SK-N-SH (cell line): ENCODE results near the gene SSUH2. TPM values are rescaled to one million over a fixed set of nuclear protein-coding genes. Genes with fewer than 3 reads are reported as not detected.

Source experiments
- CTCF ChIA-PET: fragments of 300-600, 350-600 bp; formaldehyde crosslinking; extraction: SDS; loops from one replicate; lab custom pipeline; 2021; lab: Yijun Ruan, JAX
- POLR2A ChIA-PET: fragments of 350-600 bp; sonication (Branson Sonifier 250); formaldehyde crosslinking; extraction: SDS; loops from one replicate; lab custom pipeline; 2020; ENCODE audit warnings: antibody characterized with exemption, inconsistent platforms; lab: Yijun Ruan, JAX
- DNase-seq: peaks from one replicate; pipeline ENCODE4 v3.0.0; 2012
- H2AFZ ChIP-seq: fragments of 200-600 bp; sonication (generic); 2 replicates; pipeline ENCODE4 v1.8.1; 2016; ENCODE audit warnings: antibody characterized with exemption, mild to moderate bottlenecking, low read depth
- H3F3A ChIP-seq: fragments of 200-600 bp; sonication (generic); replicated peaks from 2 replicates; pipeline ENCODE3; 2016; ENCODE audit warnings: antibody characterized with exemption, mild to moderate bottlenecking; ENCODE audit not compliant: insufficient read depth
- H3K27ac ChIP-seq, 2 experiments: fragments of 200-500 bp in 1 of 2; fragments of 200-600 bp in 1 of 2; sonication (Bioruptor generic) in 1 of 2; sonication (generic), shearing (Covaris generic) in 1 of 2; 2 replicates each; pipeline versions ENCODE4 v1.5.1 to v1.6.1; 2014 to 2016; ENCODE audit warnings: low read depth in 2 of 2, inconsistent platforms in 1 of 2, low read length in 1 of 2, mild to moderate bottlenecking in 1 of 2, mixed read lengths in 1 of 2
- H3K27me3 ChIP-seq: fragments of 200-600 bp; sonication (generic), shearing (Covaris generic); 2 replicates; pipeline ENCODE4 v1.6.1; 2016; ENCODE audit warnings: mixed run types; ENCODE audit not compliant: insufficient read depth
- H3K36me3 ChIP-seq, 2 experiments: fragments of 200-500 bp in 1 of 2; fragments of 200-600 bp in 1 of 2; sonication (Bioruptor generic) in 1 of 2; sonication (generic) in 1 of 2; replicated peaks in 1 of 2; 2 replicates each; pipeline versions ENCODE3 to v1.5.1; 2014 to 2016; ENCODE audit warnings: low read length in 1 of 2, mild to moderate bottlenecking in 1 of 2; ENCODE audit not compliant: insufficient read depth in 2 of 2, control insufficient read depth in 1 of 2
- H3K4me1 ChIP-seq, 2 experiments: fragments of 200-500 bp in 1 of 2; fragments of 200-600 bp in 1 of 2; sonication (Bioruptor generic) in 1 of 2; sonication (generic), shearing (Covaris generic) in 1 of 2; 2 replicates each; pipeline versions ENCODE4 v1.5.1 to v1.6.1; 2014 to 2016; ENCODE audit warnings: low read depth in 1 of 2, low read length in 1 of 2, mixed run types in 1 of 2; ENCODE audit not compliant: insufficient read depth in 2 of 2, control insufficient read depth in 1 of 2
- H3K4me2 ChIP-seq: fragments of 200-600 bp; sonication (generic), shearing (Covaris generic); 2 replicates; pipeline ENCODE4 v1.6.1; 2017; ENCODE audit warnings: mixed run types
- H3K4me3 ChIP-seq, 2 experiments: fragments of 200-500 bp in 1 of 2; fragments of 200-600 bp in 1 of 2; sonication (Bioruptor generic) in 1 of 2; sonication (generic), shearing (Covaris generic) in 1 of 2; 2 replicates each; pipeline versions ENCODE4 v1.5.1 to v1.8.1; 2014 to 2016; ENCODE audit warnings: low read depth in 2 of 2, inconsistent platforms in 1 of 2, low read length in 1 of 2, mild to moderate bottlenecking in 1 of 2, mixed read lengths in 1 of 2, moderate library complexity in 1 of 2
- H3K79me2 ChIP-seq: fragments of 200-600 bp; sonication (generic); 2 replicates; pipeline ENCODE4 v1.8.1; 2017; ENCODE audit warnings: mild to moderate bottlenecking; ENCODE audit not compliant: insufficient read depth
- H3K9ac ChIP-seq: fragments of 200-600 bp; sonication (generic); 2 replicates; pipeline ENCODE4 v1.6.1; 2017; ENCODE audit warnings: mixed run types
- H3K9me2 ChIP-seq: fragments of 200-600 bp; sonication (generic); 2 replicates; pipeline ENCODE4 v1.6.1; 2017; ENCODE audit warnings: mixed run types
- H3K9me3 ChIP-seq: fragments of 200-600 bp; sonication (generic); 2 replicates; pipeline ENCODE4 v1.6.1; 2017; ENCODE audit warnings: mixed run types, mild to moderate bottlenecking, moderate library complexity
- H4K20me1 ChIP-seq: fragments of 200-600 bp; sonication (generic); 2 replicates; pipeline ENCODE4 v1.6.1; 2017; ENCODE audit warnings: mild to moderate bottlenecking, mixed run types; ENCODE audit not compliant: insufficient read depth
- CTCF ChIP-seq: fragments of 200-600 bp; sonication (generic); IDR thresholded peaks from 2 replicates; pipeline ENCODE4 v1.6.1; 2017; ENCODE audit warnings: antibody characterized with exemption, mild to moderate bottlenecking, moderate library complexity
- EZH2phosphoT487 ChIP-seq: fragments of 200-600 bp; sonication (generic); IDR thresholded peaks from 2 replicates; pipeline ENCODE4 v1.6.1; 2017; ENCODE audit warnings: low read depth, mixed run types, mild to moderate bottlenecking, antibody characterized with exemption, moderate library complexity, borderline replicate concordance
- FOXJ3 ChIP-seq: sonication (generic); formaldehyde crosslinking; IDR thresholded peaks from 2 replicates; pipeline ENCODE4 v1.5.1; 2020; ENCODE audit warnings: mild to moderate bottlenecking, missing genetic modification reagents
- MEF2A ChIP-seq: IDR thresholded peaks from 2 replicates; pipeline ENCODE4 v1.4.0; 2012; ENCODE audit warnings: low read depth, borderline replicate concordance
- RCOR1 ChIP-seq: fragments of 150-350 bp; IDR thresholded peaks from 2 replicates; pipeline ENCODE4 v1.6.1; 2017; ENCODE audit warnings: antibody characterized with exemption, low read length
- RXRA ChIP-seq: IDR thresholded peaks from 2 replicates; pipeline ENCODE4 v1.4.0; 2012; ENCODE audit warnings: low read depth, mild to moderate bottlenecking, borderline replicate concordance
- SIN3A ChIP-seq: IDR thresholded peaks from 2 replicates; pipeline ENCODE4 v1.6.1; 2012; ENCODE audit warnings: low read depth, mild to moderate bottlenecking, low read length, moderate library complexity, borderline replicate concordance
- SMC3 ChIP-seq: IDR thresholded peaks from 2 replicates; pipeline ENCODE4 v1.6.1; 2012; ENCODE audit warnings: low read depth, low read length, improper control_type of control experiment
- TAF1 ChIP-seq: IDR thresholded peaks from 2 replicates; pipeline ENCODE4 v1.6.1; 2012; ENCODE audit warnings: low read depth, mild to moderate bottlenecking, low read length, moderate library complexity, borderline replicate concordance
- USF1 ChIP-seq: IDR thresholded peaks from 2 replicates; pipeline ENCODE4 v1.4.0; 2012; ENCODE audit warnings: low read depth, borderline replicate concordance
- WGBS: methylation state at CpG from one replicate; pipeline ENCODE4 v1.1.6; 2017; ENCODE audit warnings: low lambda C conversion rate; 5-methylcytosine and 5-hydroxymethylcytosine counted together
- polyA plus RNA-seq, 3 experiments: library from polyadenylated mRNA; depleted of rRNA; stranded (reverse); fragments of >200 nt; gene quantifications; 2 replicates each; pipeline ENCODE4 v1.2.3, GENCODE V29; 2012
- TF ChIP-seq, protein P1 (sequence below): IDR thresholded peaks from 2 replicates; pipeline ENCODE4 v1.4.0; 2012; ENCODE audit warnings: low read depth

SSUH2 gene
- polyA plus RNA-seq, 1 of the 3 experiments (the other 2 are of a cell fraction) = 0.18 TPM

- POLR2A ChIA-PET = no interaction called here
These were observed 20.9 kb upstream of the SSUH2 start for GRCh38 chr3:8665407-8665896.

More at GRCh38 chr3:8665407-8665896, 20.9 kb upstream of the SSUH2 start:
- Histone ChIP-seq H3K36me3 (no peaks in the 10 kb centered on the region), H3K9ac (no peak overlapping the region), H3K9me3 (no peaks in the 10 kb centered on the region), H3K4me2 (no peak overlapping the region), H3K27me3 (no peaks in the 10 kb centered on the region), H3K4me1 (peaks cover 5 to 29% of the 10 kb centered on the region in 2 experiments; a peak in 3 of 4 replicates), H4K20me1 (no peaks in the 10 kb centered on the region), H2AFZ (no peak overlapping the region), H3K79me2 (no peaks in the 10 kb centered on the region), H3K4me3 (no peak overlapping the region), H3F3A (peaks cover 8% of the 10 kb centered on the region), H3K27ac (no peak overlapping the region), H3K9me2 (no peaks in the 10 kb centered on the region)
- no peak for TF ChIP-seq USF1
- no peak for TF ChIP-seq MEF2A
- TF ChIP-seq TAF1 = no peak
- TF ChIP-seq EZH2phosphoT487 = no peak
- no peak for TF ChIP-seq SMC3
- TF ChIP-seq RXRA = no peak
- TF ChIP-seq, protein P1, sequence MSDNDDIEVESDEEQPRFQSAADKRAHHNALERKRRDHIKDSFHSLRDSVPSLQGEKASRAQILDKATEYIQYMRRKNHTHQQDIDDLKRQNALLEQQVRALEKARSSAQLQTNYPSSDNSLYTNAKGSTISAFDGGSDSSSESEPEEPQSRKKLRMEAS = no peak
- TF ChIP-seq RCOR1 = no peak
- no peak for TF ChIP-seq SIN3A
- TF ChIP-seq CTCF = no peak
- no peak for TF ChIP-seq FOXJ3
- DNase-seq = no peak
- WGBS = 83% methylated on average over 4 of the region's 4 CpGs
- CTCF ChIA-PET = interaction anchor here (1.2 kb wide), 1 partner anchor 637 kb away, joined by 3 read pairs; no protein-coding TSS in a partner anchor
